GM04504 (cell line): ENCODE results near the gene STK11.
"Not testable (repeated sequence)": the region's sequence is repeated elsewhere in the genome, so short reads cannot be mapped to it uniquely, and the experiment has no call there.

ENCODE experiments used
- DNase-seq: peaks from one replicate; pipeline ENCODE4 v3.0.0-alpha.2; 2012; ENCODE audit warnings: low read depth

STK11 gene

GRCh38 chr19:1238369-1239303, 33.1 kb downstream of the STK11 start:
- DNase-seq = no peak

DNA sequence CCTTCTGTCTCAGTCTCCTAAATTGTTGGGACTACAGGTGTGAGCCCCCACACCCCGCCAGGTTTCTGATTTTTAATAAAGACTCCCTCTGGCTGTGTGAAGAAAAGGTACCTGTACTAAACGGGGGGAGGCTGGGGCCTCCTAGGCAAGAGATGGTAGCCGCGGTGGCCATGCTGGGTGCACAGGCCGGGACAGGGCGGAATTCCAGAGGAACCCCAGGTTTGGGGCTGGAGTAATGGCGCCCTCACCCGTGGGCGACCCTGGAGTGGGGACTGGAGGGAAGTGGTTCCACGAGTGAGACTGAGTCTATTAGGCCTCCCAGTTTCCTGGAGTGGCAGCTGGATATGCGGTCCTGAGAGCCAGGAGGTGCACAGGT, 33.8 kb downstream of the STK11 start:
- DNase-seq = no peak

DNA sequence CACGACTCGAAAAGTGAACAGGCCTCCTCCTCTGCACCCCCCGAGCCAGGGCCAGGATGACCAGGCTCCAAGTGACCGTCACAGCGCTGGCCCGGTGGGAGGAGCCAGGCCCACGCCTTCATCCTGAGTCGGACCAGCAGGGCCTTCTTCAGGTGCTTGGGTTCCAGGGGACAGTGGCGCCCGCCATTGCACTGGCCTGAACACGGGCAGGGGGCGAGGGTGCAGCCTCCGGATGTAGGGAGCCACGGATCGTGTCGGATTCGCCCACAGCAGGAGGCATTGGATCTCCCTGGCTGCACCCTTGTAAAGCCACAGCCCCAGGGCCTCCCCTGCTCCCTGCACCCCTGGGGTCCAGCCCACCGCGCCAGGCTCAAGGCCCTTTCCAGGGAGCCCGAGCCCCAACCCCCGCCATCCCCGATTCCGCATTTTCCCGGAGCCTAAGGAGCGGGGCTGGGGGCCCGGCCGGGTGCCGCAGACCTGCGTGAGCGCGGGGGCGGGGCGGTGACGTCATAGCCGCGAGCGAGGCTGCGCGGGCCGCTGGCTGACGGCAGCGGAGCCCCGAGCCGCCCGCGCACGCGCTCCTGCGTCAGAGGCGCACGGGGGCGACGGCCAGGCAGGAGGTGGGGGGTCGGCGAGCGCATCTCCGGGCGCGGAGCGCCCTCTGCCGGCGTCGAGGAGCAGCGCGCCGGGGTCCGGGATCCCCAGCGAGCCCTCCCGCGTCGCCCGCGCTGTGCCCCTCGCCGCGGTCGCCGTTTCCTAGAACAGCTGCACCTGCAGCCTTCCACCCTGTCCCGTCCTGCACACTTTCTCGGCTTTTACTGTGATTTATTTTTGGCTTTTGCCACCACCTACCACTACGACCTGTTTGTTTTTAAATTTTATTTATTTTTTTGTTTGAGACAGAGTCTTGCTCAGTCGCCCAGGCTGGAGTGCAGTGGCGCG, 34.5 kb downstream of the STK11 start:
- peak; percentile 75 for DNase-seq

GRCh38 chr19:1240925-1241324, 35.3 kb downstream of the STK11 start:
- DNase-seq = no peak

- DNase-seq = peak; percentile 82
Measured at GRCh38 chr19:1241417-1242095, 36.0 kb downstream of the STK11 start, which contains the start of gene ATP5F1D. ATP5F1D (plus strand) TSS chr19:1241751; CDS start chr19:1241851, 100 bp downstream.

DNA sequence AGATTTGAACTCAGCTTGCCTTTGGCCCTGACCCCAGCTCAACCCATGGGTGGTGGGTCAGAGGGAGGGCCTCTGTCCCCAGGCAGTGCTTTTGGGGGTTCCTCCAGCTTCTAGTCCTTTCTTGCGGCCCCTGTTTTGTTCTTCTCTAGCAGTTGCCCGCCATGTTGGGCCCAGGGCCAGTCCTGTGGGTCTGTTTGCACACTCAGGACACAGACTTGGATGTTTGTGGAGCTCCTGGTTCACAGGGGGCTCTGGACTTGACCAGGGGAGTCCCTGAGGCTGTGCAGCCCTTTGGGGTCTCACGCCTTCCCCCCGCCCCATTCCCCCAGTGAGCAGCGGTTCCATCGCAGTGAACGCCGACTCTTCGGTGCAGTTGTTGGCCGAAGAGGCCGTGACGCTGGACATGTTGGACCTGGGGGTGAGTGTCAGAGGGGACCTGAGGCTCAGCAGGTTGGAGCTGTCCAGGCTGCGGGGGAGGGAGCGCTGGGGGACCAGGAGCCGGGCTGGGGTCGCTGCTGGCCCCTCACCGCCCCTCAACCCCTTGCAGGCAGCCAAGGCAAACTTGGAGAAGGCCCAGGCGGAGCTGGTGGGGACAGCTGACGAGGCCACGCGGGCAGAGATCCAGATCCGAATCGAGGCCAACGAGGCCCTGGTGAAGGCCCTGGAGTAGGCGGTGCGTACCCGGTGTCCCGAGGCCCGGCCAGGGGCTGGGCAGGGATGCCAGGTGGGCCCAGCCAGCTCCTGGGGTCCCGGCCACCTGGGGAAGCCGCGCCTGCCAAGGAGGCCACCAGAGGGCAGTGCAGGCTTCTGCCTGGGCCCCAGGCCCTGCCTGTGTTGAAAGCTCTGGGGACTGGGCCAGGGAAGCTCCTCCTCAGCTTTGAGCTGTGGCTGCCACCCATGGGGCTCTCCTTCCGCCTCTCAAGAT, 38.5 kb downstream of the STK11 start:
- peak; percentile 68 for DNase-seq

DNA sequence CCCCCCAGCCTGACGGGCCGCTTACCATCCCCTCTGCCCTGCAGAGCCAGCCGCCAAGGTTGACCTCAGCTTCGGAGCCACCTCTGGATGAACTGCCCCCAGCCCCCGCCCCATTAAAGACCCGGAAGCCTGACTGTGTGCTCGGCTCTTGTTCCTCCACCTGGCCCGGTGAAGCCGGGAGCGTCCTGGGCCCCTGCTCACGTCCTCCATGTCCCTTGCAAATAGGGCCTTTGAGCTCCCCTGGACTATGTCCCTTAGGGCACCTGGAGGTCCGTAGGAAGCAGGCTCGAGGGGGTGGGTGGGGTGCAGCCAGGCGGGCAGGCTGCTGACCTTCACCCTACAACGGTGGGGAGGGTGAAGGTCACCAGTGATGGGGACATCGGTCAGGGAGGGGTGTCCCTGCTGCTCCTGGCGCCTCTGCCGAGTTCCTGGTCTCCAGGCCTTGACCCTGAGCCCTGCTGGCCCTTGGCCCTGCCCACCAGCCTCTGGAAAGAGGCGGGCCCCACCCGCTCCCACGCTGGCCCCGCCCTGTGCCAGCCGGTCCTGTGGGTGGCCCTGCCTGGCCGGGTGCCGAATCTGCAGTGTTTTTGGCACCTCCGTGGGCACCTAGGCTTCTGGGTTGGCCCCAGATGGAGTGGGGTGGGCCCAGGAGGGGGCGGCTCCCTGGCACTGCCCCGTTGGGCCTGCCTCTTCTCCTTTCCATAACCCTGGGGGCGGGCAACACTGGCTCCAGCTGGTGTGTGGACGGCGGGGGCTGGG, 39.3 kb downstream of the STK11 start:
- no peak for DNase-seq

DNA sequence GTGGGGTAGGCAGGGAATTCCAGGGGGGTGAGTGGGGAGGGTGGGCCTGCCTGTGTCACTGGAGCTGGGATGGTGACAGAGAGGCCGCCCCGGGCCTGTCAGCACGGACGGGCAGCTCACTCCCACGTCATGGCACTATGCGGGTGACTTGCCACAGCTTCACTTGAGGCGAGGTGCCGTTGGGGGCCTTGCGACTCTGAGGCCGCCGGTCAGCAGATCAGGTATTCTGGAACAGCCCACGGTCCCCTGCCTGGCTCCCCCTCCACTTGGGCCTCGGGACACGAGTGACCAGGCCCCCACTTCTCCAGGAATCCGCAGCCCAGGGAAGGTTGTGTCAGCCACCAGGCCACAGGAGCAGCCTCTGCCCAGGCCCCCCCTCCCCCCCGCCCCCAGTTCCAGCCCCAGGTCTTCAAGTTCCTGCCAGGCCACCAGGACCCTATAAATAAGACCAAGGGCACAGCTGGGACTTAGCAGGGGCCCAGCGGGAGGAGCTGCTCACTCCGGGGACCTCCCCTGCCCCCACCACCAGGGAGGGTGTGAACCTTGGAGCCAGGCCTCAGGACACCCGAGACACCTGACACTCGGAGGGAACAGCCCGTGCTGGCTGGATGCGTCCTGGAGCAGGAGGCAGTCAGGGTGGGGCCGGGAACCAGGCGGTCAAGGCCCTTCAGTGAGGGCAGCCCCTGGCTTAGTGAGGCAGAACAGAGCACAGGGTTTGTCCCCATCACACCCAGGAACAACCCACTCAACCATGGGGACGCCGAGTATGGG, 40.1 kb downstream of the STK11 start:
- DNase-seq = no peak

DNA sequence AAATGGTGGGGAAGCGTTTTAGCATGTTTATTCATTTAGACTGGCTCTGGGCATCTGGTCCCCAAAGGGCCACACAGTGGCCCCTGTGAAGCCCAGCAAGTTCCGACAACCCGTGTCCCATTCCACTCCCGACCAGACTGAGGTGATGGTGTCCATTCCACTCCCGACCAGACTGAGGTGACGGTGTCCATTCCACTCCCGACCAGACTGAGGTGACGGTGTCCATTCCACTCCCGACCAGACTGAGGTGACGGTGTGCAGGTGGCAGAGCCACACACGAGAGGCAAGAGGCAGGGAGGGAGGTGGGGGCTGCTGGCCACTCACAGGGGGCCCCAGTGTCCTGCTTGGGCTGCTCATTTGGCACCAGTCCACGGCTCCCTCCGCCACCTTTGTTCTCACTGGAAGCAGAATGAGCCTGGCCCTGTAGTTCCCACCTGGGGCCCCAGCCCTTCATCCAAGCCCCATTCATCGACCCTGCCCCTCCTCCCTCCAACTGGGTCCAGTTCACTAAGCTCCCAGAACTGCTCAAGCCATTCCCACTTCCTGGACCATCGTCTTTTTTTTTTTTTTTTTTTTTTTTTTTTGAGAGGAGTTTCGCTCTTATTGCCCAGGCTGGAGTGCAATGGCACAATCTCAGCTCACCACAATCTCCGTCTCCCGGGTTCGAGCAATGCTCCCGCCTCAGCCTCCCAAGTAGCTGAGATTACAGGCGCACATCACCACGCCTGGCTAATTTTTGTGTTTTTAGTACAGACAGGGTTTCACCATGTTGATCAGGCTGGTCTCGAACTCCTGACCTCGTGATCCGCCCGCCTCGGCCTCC, 40.9 kb downstream of the STK11 start:
- not testable (repeated sequence) for DNase-seq

DNA sequence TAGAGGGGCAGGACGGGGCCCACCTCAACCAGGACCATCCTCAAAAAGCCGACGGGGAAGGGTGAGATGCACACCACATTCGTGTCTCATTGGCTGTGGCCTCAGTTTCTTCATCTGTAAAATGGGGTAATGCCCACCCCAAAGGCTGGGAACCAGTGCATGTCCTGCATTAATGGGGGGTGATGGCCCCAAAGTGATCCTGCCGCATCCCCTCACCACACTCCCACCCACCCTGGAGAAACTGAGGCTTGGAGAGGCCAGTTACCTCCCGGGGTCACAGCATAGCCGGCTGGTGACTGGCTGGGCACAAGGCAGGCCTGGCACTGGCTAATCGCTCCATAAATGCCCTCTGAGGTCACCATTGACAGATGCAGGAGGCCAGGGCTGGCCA, 42.2 kb downstream of the STK11 start:
- no peak for DNase-seq

- peak; percentile 84 for DNase-seq
Measured at GRCh38 chr19:1248139-1248785, 42.7 kb downstream of the STK11 start, which contains the start of gene MIDN. MIDN (plus strand) TSS chr19:1248583; CDS start chr19:1250297, 1,714 bp downstream.

- DNase-seq = no peak
Measured at GRCh38 chr19:1248786-1249297, 43.3 kb downstream of the STK11 start.

DNA sequence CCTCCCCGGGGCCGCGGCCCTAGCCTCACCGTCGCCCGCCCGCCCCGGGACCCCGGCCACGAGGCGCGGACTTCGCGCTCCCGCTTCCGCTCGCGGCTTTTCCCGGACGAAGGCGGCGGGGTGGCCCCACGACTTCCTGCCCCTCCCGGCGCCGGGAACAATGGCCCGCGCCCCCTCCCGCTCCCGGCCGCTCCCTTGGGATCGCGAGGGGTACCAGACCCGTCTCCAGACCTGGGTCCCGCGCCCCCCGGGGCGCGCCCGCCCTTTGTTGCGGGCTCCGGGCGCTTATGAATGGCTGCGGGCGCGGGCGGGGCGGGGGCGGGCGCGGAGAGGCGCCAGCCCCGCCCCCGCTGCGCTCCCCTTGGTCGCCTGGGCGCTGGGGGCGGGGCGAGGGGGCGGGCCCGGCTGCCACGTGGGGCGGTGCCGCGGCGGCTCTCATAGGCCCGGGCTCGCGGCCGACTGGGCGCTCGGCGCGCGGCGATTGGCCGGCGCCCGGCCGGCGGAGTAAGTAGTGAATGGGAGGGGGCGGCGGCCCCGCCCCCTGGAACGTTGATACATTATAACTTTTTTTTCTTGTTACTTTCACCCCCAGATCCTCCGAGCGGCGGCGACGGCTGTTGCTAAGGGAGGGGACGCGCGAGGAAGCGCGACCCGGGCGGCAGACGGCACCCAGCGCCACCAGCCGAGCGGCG, 43.9 kb downstream of the STK11 start:
- DNase-seq = peak; percentile 94

DNA sequence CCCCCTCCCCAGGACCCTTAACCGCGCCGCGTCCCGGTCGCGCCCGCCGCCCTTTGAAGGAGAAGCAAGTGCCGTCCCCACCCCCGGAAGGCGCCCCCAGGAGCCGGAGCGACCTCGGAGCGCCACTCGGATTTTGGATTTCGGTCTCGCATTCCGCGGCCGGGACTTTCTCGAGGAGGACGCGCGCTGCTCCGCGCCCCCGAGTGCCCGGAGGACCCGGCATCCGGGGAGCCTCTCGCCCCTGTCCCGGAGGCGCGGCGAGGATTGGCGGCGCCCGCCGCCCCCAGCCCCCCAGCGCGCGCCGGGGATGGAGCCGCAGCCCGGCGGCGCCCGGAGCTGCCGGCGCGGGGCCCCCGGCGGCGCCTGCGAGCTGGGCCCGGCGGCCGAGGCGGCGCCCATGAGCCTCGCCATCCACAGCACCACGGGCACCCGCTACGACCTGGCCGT, 44.4 kb downstream of the STK11 start:
- no peak for DNase-seq

- DNase-seq = no peak
Measured at GRCh38 chr19:1250437-1251260, 45.1 kb downstream of the STK11 start.
